Neural progenitor cell (in vitro differentiated cells): ENCODE data around the gene OR6F1.

Experiments used
- EZH2 ChIP-seq: fragments of 200-600 bp; sonication (generic); IDR thresholded peaks from 2 replicates; pipeline ENCODE4 v1.6.1; 2017; ENCODE audit warnings: antibody characterized with exemption, mild to moderate bottlenecking, moderate library complexity
- EZH2phosphoT487 ChIP-seq: fragments of 200-600 bp; sonication (generic); IDR thresholded peaks from 2 replicates; pipeline ENCODE4 v1.6.1; 2017; ENCODE audit warnings: antibody characterized with exemption
- TF ChIP-seq, protein P1 (sequence below): fragments of 200-600 bp; sonication (generic); IDR thresholded peaks from 2 replicates; pipeline ENCODE4 v1.5.1; 2017; ENCODE audit warnings: antibody characterized with exemption, mild to moderate bottlenecking

DNA sequence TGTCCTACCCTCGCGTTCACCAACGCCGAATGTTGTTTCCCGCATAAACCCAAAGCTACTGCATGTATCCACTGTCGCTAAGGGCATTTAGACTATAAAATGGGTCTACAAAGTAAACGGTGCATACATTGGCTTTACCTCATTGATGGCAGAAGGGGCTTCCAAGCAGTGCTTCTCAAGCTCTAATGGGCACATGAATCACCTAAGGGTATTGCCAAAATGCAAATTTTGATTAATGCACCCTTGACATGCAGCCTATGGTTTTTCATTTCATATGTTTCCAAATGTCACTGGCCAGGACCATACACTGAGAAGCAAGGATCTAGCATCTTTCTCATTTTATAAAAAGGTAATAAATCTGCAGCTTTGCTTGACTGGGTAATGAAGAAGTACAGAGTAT lies 2.7 kb downstream of the OR6F1 start:
- TF ChIP-seq EZH2phosphoT487 = no peak
- TF ChIP-seq, protein P1, sequence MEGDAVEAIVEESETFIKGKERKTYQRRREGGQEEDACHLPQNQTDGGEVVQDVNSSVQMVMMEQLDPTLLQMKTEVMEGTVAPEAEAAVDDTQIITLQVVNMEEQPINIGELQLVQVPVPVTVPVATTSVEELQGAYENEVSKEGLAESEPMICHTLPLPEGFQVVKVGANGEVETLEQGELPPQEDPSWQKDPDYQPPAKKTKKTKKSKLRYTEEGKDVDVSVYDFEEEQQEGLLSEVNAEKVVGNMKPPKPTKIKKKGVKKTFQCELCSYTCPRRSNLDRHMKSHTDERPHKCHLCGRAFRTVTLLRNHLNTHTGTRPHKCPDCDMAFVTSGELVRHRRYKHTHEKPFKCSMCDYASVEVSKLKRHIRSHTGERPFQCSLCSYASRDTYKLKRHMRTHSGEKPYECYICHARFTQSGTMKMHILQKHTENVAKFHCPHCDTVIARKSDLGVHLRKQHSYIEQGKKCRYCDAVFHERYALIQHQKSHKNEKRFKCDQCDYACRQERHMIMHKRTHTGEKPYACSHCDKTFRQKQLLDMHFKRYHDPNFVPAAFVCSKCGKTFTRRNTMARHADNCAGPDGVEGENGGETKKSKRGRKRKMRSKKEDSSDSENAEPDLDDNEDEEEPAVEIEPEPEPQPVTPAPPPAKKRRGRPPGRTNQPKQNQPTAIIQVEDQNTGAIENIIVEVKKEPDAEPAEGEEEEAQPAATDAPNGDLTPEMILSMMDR = no peak
- TF ChIP-seq EZH2 = no peak
